OCI-LY7 (cell line): ENCODE data around the gene GDE1.

Experiments
- EZH2phosphoT487 ChIP-seq: fragments of 200-600 bp; sonication (generic); IDR thresholded peaks from 2 replicates; pipeline ENCODE4 v1.6.1; 2018; ENCODE audit warnings: low read depth, borderline replicate concordance, mild to moderate bottlenecking, mixed run types, antibody characterized with exemption, low read length, moderate library complexity, mixed read lengths
- TF ChIP-seq, protein P1 (sequence below): fragments of 200-600 bp; sonication (generic); conservative IDR thresholded peaks from 2 replicates; pipeline ENCODE4 v1.5.1; 2014; ENCODE audit warnings: mild to moderate bottlenecking, antibody characterized with exemption, low read length, moderate library complexity, mixed read lengths

GRCh38 chr16:19472482-19472881 is 49.4 kb downstream of the GDE1 start:
- TF ChIP-seq, protein P1, sequence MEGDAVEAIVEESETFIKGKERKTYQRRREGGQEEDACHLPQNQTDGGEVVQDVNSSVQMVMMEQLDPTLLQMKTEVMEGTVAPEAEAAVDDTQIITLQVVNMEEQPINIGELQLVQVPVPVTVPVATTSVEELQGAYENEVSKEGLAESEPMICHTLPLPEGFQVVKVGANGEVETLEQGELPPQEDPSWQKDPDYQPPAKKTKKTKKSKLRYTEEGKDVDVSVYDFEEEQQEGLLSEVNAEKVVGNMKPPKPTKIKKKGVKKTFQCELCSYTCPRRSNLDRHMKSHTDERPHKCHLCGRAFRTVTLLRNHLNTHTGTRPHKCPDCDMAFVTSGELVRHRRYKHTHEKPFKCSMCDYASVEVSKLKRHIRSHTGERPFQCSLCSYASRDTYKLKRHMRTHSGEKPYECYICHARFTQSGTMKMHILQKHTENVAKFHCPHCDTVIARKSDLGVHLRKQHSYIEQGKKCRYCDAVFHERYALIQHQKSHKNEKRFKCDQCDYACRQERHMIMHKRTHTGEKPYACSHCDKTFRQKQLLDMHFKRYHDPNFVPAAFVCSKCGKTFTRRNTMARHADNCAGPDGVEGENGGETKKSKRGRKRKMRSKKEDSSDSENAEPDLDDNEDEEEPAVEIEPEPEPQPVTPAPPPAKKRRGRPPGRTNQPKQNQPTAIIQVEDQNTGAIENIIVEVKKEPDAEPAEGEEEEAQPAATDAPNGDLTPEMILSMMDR, result no peak
- no peak for TF ChIP-seq EZH2phosphoT487
